Right kidney (tissue), 1 donor: ENCODE results near the gene PEX19.

Experiments used
- DNase-seq: peaks from one replicate; pipeline ENCODE4 v3.0.0-alpha.2; 2016

PEX19 gene

DNA sequence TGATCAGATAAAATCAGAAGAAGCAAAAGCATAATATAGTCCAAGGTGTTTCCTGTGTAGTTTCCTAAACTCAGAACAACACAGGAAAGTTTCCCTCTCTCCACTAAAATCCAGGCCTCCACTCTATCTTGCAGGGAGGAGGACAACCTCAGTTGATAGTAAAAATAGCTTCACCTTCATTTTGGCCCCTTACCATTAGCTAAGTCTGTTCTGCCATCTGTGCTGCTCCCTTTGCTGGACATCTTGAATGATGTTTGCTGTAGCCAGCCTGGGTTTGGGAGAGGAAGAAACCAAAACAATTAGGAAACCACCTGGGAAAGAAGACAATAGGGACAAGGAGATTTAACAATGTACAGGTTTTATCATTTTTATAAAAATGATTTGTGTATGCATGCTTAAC, 41.2 kb downstream of the PEX19 start:
- DNase-seq, result no peak

DNA sequence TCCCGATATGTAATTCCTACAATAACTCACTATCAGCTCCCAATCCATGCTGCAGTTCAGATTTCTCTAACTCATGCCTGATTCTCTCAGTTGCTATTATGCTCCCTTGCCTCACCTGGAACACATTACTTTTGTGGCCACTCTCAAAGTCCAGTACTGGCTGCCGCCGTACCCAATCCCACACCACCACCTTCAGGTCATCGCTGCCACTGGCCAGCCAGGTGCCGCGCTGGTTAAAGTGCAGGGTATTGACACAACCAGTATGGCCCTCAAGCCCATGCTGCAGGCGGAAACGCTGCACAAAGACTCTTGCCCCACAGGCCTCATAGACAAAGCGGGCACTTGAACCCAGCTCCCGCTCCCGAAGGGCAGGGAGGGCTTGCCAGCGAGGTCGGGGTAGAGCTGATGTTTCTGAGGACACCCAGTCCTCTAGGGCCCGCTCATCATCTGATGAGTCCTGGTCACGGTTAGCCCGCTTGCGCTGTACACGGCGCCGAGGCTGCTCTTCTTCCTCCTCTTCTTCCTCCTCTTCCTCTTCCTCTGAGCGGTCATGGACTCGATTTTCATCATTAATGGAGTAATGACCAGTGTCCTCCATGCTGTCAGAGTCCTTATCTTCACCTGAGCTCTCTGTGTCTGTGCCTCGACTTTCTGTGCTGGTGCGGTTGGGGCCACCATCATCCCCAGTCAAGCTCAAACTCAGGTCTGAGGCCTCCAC, 45.2 kb downstream of the PEX19 start:
- no peak for DNase-seq

DNA sequence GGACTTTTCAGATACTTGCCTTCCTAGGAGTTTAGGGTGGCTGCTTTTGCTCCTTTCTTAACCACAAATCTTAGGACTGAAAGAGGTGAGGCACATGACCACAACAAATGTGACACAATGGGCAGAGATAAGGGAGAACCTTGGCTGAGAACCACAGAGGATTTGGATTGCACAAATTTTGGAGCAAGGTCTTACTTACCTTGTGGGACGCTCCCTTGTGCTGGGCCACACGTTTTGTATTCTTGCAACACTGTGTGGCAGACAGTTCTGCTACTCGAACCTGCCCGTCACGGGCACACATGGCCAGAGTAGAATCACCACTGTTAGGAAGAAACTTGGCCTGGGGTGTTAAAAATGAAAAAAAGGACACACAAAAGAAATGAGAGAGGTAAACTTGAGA, 46.5 kb downstream of the PEX19 start:
- no peak for DNase-seq

DNA sequence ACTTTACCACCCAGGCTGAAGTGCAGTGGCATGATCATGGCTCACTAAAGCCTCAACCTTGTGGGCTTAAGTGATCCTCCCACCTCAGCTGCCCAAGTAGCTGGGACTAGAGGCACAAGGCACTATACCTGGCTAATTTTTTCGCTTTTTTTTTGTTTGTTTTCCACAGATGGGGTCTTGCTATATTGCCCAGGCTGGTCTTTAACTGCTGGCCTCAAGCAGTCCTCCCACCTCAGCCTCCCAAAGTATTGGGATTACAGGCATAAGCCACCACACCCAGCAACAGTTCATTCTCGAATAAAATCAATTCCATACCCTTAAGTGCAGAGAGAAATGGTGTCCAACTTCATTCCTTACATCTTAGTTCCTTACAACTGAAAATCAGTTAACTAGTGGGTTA, 47.4 kb downstream of the PEX19 start:
- DNase-seq, result no peak

DNA sequence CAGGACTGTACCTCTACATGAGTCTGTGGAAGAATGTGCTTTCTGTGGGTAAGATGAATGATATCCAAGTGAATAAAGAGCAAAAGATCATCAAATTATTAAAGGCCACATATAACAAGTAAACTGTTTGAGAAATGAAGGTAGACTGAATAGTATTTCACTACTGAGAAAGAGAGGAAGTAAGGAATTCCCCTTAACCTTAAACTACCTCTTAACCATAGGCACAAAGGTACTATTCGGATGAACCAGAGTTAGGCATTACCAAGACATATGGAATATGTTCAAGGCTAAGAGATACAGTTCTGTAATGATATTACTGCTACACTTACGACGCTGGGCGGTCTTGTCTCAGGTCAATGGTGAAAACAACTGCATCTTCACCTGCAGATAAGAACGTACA, 48.1 kb downstream of the PEX19 start:
- DNase-seq, result no peak

DNA sequence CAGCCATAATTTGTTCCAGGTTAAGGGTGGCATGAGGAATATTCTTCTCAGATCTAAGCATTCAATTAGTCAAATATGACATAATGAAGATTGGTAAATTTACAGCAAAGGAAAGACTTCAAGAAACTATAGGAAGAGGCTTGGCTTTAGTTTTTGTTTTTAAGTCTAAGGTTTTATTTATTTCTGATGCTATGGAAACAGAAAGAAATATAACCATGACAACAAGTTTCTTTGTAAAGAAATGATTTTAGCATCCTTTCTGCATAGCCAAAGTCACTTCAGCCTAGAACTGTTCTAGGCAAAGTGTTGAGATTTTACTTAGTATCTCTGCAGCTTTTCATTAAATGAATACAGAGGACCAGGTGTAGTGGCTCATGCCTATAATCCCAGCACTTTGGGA, 52.0 kb downstream of the PEX19 start:
- DNase-seq, result no peak

DNA sequence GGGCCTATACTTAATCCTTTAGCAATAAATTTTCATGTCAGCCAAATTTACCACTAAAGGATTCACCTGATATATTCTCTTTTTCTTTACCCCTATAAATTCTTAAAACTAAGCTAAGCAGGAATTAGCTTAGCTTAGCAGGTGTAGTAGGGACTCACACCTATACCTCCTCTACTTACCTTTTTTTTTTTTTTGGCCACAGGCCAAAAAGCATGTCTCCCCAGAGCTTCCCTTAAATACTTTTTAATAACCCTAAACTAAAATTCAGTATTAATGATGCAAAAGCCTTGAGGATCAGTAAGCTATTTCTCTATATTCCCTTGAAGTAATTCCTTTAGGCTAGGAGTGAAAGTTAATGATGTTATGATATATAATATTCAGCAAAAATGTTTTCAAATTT, 56.5 kb downstream of the PEX19 start:
- DNase-seq, result no peak

DNA sequence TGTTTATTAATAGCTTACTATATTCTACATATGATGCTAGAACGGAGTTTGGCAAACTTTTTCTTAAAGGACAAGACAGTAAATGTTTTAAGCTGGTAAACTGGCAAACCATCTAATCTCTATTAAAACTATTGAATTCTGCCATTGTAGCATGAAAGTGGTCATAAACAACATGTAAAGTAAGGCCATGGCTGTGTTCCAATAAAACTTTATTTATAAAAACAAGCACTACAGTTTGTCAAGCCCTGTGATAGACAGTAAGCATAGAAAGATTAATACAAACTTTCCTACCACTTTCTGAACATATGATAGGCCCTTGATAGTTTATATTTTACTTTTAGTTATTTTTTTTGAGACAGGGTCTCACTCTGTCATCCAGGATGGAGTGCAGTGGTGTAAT, 57.4 kb downstream of the PEX19 start:
- no peak for DNase-seq

DNA sequence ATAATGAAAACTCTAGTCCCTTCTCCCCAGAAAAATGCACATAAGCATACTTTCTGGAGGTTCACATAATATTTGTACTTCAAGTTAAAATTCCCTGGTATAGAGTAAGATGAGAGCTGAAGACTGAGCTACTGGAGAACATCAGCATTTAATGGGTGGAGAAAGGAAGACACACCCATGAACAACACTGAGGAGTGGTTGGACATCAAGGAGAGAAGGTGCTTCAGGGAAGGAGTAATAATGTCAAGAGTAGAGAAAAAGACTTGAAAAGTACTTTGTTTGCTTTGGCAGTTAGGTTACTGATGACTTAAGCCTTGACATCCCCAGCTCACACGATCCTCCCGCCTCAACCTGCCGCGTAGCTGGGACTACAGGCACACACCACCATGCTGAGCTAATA, 57.9 kb downstream of the PEX19 start:
- no peak for DNase-seq
